Stimulated activated CD4-positive, alpha-beta T cell treated with anti-CD3 and anti-CD28 coated beads, TNF-alpha, amount 100 ng/mL, for 24 hours (primary cell): ENCODE results near the gene CRADD.
"Not testable (repeated sequence)": the region's sequence is repeated elsewhere in the genome, so short reads cannot be mapped to it uniquely, and the experiment has no call there.

Experiments
- DNase-seq, 3 experiments: peaks; one replicate each; pipeline ENCODE4 v3.0.0-alpha.2; 2020; ENCODE audit warnings: low read depth in 3 of 3

Gene CRADD

GRCh38 chr12:93757792-93758694 lies 80.9 kb downstream of the CRADD start:
- no peak for DNase-seq

- no peak for DNase-seq
Measured at GRCh38 chr12:93758801-93759373, 81.7 kb downstream of the CRADD start.

- DNase-seq: no peak
Measured at GRCh38 chr12:93759512-93760081, 82.4 kb downstream of the CRADD start.

GRCh38 chr12:93760275-93760875 lies 83.2 kb downstream of the CRADD start:
- no peak for DNase-seq

GRCh38 chr12:93762059-93762719 lies 85.0 kb downstream of the CRADD start:
- DNase-seq: no peak

- DNase-seq: no peak
Measured at GRCh38 chr12:93762912-93763553, 85.9 kb downstream of the CRADD start.

GRCh38 chr12:93763746-93764147 lies 86.6 kb downstream of the CRADD start:
- DNase-seq: no peak

- DNase-seq: no peak
Measured at GRCh38 chr12:93766371-93766770, 89.2 kb downstream of the CRADD start.

- peak in 2 of 3 experiments; percentile 2 to 13 for DNase-seq
Measured at GRCh38 chr12:93766796-93767523, 89.8 kb downstream of the CRADD start.

GRCh38 chr12:93767524-93767863 lies 90.3 kb downstream of the CRADD start:
- no peak for DNase-seq

GRCh38 chr12:93772003-93772700 lies 95.0 kb downstream of the CRADD start:
- DNase-seq: no peak

- DNase-seq: peak; percentile 31 to 51 (median 38)
Measured at GRCh38 chr12:93773122-93773871, 96.1 kb downstream of the CRADD start.

GRCh38 chr12:93776581-93777018 lies 99.4 kb downstream of the CRADD start:
- DNase-seq: no peak

- no peak for DNase-seq
Measured at GRCh38 chr12:93777254-93777653, 100.1 kb downstream of the CRADD start.

- no peak for DNase-seq
Measured at GRCh38 chr12:93778306-93778705, 101.1 kb downstream of the CRADD start.

- DNase-seq: no peak
Measured at GRCh38 chr12:93778766-93779165, 101.6 kb downstream of the CRADD start.

GRCh38 chr12:93780101-93780641 lies 103.0 kb downstream of the CRADD start:
- no peak for DNase-seq

GRCh38 chr12:93780886-93781285 lies 103.7 kb downstream of the CRADD start:
- DNase-seq: peak in 2 of 3 experiments; percentile 5 to 34

- DNase-seq: not testable (repeated sequence)
Measured at GRCh38 chr12:93781961-93782360, 104.8 kb downstream of the CRADD start.
